ENCODE measurements around the gene PTGR1. TPM values are rescaled to one million over a fixed set of nuclear protein-coding genes. Genes with fewer than 3 reads are reported as not detected.

PTGR1 gene
- total and polyA plus RNA-seq, 7 experiments from 2014 or later = 0.21 to 0.92 (median 0.50) TPM; not detected in 3

GRCh38 chr9:111598733-111599091 lies 735 bp downstream of the PTGR1 start:
- Histone ChIP-seq H3K9me3 (ENCODE audit: control insufficient read depth in 2 of 3, low read length in 3 of 3) (no peaks in the 10 kb centered on the region), H3K4me1 (ENCODE audit: control insufficient read depth in 2 of 2, insufficient read depth in 2 of 2, low read length in 2 of 2) (peaks cover 12 to 15% of the 10 kb centered on the region in 2 donors), H3K27ac (ENCODE audit: low read depth, low read length) (no peak overlapping the region), H3K4me3 (ENCODE audit: low read length) (peak overlapping the region; percentile 33), H3K36me3 (ENCODE audit: control insufficient read depth in 2 of 3, insufficient read depth in 3 of 3, low read length in 3 of 3) (no peaks in the 10 kb centered on the region), H3K27me3 (ENCODE audit: control insufficient read depth in 2 of 2, insufficient read depth in 2 of 2, low read length in 2 of 2) (peaks cover 0 to 9% of the 10 kb centered on the region in 2 donors)
- intact Hi-C loops (cut with micrococcal nuclease) = loop anchor here (1.0 to 10.0 kb wide), 15 partner anchors 24 to 779 kb away; partner anchors contain the start of genes DNAJC25 (in 2 of the 2), ECPAS (in 2 of the 2) and ZNF483 (in 1 of the 2)
- H3K4me3 Mint-ChIP-seq = peak overlapping the region; percentile 77 to 94 (median 89)
- DNase-seq = peak in 4 of 9 donors; percentile 3 to 11 (median 5)
- peaks cover 17 to 42% (median 29%) of the 10 kb centered on the region in 5 donors for H3K27me3 Mint-ChIP-seq
- ATAC-seq = no peak
- H3K4me1 Mint-ChIP-seq = peaks cover 13 to 29% (median 24%) of the 10 kb centered on the region in 7 donors
- H3K27ac Mint-ChIP-seq = peak overlapping the region in 2 of 9 donors; percentile 28 to 84
- H3K36me3 Mint-ChIP-seq = peaks cover 0 to 3% (median 0%) of the 10 kb centered on the region in 5 donors
- POLR2A ChIA-PET = interaction anchor here (0.7 to 1.2 kb wide), 3 partner anchors 32 to 115 kb away, joined by 3 read pairs; partner anchors contain the start of genes DNAJC25 and ECPAS
- peaks cover 0 to 1% (median 0%) of the 10 kb centered on the region in 11 donors for H3K9me3 Mint-ChIP-seq
- CTCF ChIA-PET = interaction anchor here (0.6 to 2.9 kb wide), 10 partner anchors 23 to 476 kb away, joined by 3 to 16 read pairs (median 5); no protein-coding TSS in a partner anchor

DNA sequence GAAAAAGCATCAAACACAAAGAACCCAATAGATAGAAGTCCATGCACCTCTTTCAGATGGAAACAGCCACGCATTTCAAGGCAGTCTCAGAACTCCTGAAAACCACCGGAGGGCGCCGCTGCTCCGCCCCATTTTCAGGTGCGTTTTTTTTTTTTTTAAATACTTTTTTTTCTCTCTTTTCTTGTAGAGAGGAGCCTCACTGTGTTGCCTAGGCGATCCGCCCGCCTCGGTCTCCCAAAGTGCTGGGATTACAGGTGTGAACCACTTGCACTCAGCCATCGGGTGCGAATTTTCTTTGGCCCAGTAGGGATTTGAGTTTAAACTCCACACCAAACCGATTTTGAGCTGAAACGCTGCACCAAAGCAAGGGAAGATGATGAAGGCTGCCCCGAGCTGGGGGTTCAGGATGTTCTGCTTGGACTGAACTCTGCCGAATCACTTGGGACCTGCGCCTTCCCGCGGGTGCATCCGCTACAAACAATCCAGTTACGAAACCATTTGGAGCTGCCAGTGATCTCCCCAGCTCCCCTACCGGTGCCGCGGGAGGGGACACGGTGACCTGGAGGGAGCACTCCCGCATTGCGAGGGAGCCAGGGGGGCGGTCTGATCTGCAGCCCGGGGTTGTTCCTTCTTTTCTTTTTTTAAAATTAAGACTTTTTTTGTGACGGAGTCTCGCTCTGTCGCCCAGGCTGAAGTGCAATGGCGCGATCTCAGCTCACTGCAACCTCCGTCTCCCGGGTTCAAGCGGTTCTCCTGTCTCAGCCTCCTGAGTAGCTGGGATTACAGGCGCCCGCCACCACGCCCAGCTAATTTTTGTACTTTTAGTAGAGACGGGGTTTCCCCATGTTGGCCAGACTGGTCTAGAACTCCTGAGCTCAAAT lies 1.4 kb downstream of the PTGR1 start:
- CTCF ChIA-PET = interaction anchor here (0.6 to 2.9 kb wide), 13 partner anchors 23 to 631 kb away, joined by 3 to 16 read pairs (median 5); no protein-coding TSS in a partner anchor

DNA sequence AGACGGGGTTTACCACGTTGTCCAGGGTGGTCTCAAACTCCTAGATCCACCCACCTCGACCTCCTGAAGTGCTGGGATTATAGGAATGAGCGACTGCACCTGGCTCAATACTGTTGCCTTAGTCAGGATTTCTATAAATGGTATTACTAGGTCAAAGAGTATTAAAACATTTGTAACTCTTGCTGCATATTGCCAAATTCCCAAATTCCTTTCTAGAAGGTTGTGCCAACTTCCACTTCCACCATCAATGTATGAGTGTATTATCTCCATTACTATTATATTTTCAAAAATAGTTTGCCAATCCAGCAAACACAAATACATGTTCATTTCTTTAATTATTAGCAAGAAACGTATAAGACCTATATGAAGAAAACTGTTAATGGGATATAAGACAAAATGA lies 10.6 kb downstream of the PTGR1 start:
- H3K9me3 ChIP-seq (ENCODE audit: control insufficient read depth in 2 of 3, low read length in 3 of 3) = no peaks in the 10 kb centered on the region
- Mint-ChIP-seq H3K4me1 (no peaks in the 10 kb centered on the region), H3K4me3 (no peak overlapping the region), H3K27me3 (peaks cover 0 to 9% (median 0%) of the 10 kb centered on the region in 5 donors), H3K9me3 (peaks cover 0 to 3% (median 0%) of the 10 kb centered on the region in 11 donors), H3K27ac (no peak overlapping the region), H3K36me3 (no peaks in the 10 kb centered on the region)
- H3K4me1 ChIP-seq (ENCODE audit: control insufficient read depth in 2 of 2, insufficient read depth in 2 of 2, low read length in 2 of 2) = no peaks in the 10 kb centered on the region
- no peak overlapping the region for H3K4me3 ChIP-seq (ENCODE audit: low read length)
- ATAC-seq (no peak), DNase-seq (no peak)
- no peaks in the 10 kb centered on the region for H3K36me3 ChIP-seq (ENCODE audit: control insufficient read depth in 2 of 3, insufficient read depth in 3 of 3, low read length in 3 of 3)
- intact Hi-C loops (cut with micrococcal nuclease) = no loop called here
- H3K27ac ChIP-seq (ENCODE audit: low read depth, low read length) = no peak overlapping the region
- CTCF ChIA-PET = interaction anchor here (0.6 kb wide), 1 partner anchor 1784 kb away, joined by 3 read pairs; no protein-coding TSS in a partner anchor
- POLR2A ChIA-PET = no interaction called here
- no peaks in the 10 kb centered on the region for H3K27me3 ChIP-seq (ENCODE audit: control insufficient read depth in 2 of 2, insufficient read depth in 2 of 2, low read length in 2 of 2)

More for the DNA sequence above, 1.4 kb downstream of the PTGR1 start:
- Mint-ChIP-seq H3K4me1 (peaks cover 13 to 29% (median 24%) of the 10 kb centered on the region in 7 donors), H3K36me3 (peaks cover 0 to 3% (median 0%) of the 10 kb centered on the region in 5 donors), H3K27me3 (peaks cover 17 to 42% (median 29%) of the 10 kb centered on the region in 5 donors), H3K27ac (peak overlapping the region in 4 of 9 donors; percentile 2 to 62 (median 42)), H3K9me3 (peaks cover 0 to 1% (median 0%) of the 10 kb centered on the region in 11 donors), H3K4me3 (peak overlapping the region; percentile 77 to 94 (median 89))
- DNase-seq (peak; percentile 40 to 77 (median 65)), ATAC-seq (peak; percentile 82)
- peak overlapping the region; percentile 33 for H3K4me3 ChIP-seq (ENCODE audit: low read length)
- POLR2A ChIA-PET = interaction anchor here (0.7 to 1.2 kb wide), 3 partner anchors 33 to 114 kb away, joined by 3 read pairs; partner anchors contain the start of genes DNAJC25 and ECPAS
- no peak overlapping the region for H3K27ac ChIP-seq (ENCODE audit: low read depth, low read length)
- H3K4me1 ChIP-seq (ENCODE audit: control insufficient read depth in 2 of 2, insufficient read depth in 2 of 2, low read length in 2 of 2) = peaks cover 12 to 15% of the 10 kb centered on the region in 2 donors
- H3K27me3 ChIP-seq (ENCODE audit: control insufficient read depth in 2 of 2, insufficient read depth in 2 of 2, low read length in 2 of 2) = peaks cover 0 to 9% of the 10 kb centered on the region in 2 donors
- intact Hi-C loops (cut with micrococcal nuclease) = loop anchor here (1.0 to 10.0 kb wide), 15 partner anchors 24 to 779 kb away; partner anchors contain the start of genes DNAJC25 (in 2 of the 2), ECPAS (in 2 of the 2), GNG10 (in 1 of the 2) and ZNF483 (in 1 of the 2)
- no peaks in the 10 kb centered on the region for H3K9me3 ChIP-seq (ENCODE audit: control insufficient read depth in 2 of 3, low read length in 3 of 3)
- H3K36me3 ChIP-seq (ENCODE audit: control insufficient read depth in 2 of 3, insufficient read depth in 3 of 3, low read length in 3 of 3) = no peaks in the 10 kb centered on the region

DNA sequence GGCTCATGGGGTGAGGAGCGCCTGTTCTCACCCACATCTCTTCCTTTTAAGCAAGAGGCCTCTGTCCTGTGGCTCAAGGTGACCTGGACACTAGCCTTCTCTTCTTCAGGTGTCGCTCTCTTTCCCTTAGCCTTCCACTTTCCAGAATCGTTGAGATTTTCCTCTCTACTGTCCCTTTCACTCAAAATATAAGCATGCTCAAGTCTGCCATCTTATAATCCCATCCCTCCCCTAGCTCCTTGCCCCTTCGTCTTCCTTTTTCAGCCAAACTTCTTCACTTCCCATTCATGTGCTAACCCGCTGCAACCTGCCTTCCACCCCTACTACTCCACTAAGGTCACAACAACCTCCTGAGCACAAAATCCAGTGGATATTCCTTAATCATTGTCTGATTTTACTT lies 13.1 kb downstream of the PTGR1 start:
- no peaks in the 10 kb centered on the region for H3K36me3 Mint-ChIP-seq
- no peak overlapping the region for H3K4me3 Mint-ChIP-seq
- no peak overlapping the region for H3K27ac Mint-ChIP-seq
- ATAC-seq (no peak), DNase-seq (no peak)
- Histone ChIP-seq H3K27ac (ENCODE audit: low read depth, low read length) (no peak overlapping the region), H3K9me3 (ENCODE audit: control insufficient read depth in 2 of 3, low read length in 3 of 3) (no peaks in the 10 kb centered on the region), H3K36me3 (ENCODE audit: control insufficient read depth in 2 of 3, insufficient read depth in 3 of 3, low read length in 3 of 3) (no peaks in the 10 kb centered on the region), H3K4me1 (ENCODE audit: control insufficient read depth in 2 of 2, insufficient read depth in 2 of 2, low read length in 2 of 2) (no peaks in the 10 kb centered on the region), H3K4me3 (ENCODE audit: low read length) (no peak overlapping the region), H3K27me3 (ENCODE audit: control insufficient read depth in 2 of 2, insufficient read depth in 2 of 2, low read length in 2 of 2) (no peaks in the 10 kb centered on the region)
- peaks cover 0 to 9% (median 0%) of the 10 kb centered on the region in 5 donors for H3K27me3 Mint-ChIP-seq
- POLR2A ChIA-PET = no interaction called here
- intact Hi-C loops (cut with micrococcal nuclease) = no loop called here
- no peaks in the 10 kb centered on the region for H3K4me1 Mint-ChIP-seq
- CTCF ChIA-PET = interaction anchor here (0.6 kb wide), 1 partner anchor 104 kb away, joined by 3 read pairs; no protein-coding TSS in a partner anchor
- H3K9me3 Mint-ChIP-seq = peaks cover 0 to 3% (median 0%) of the 10 kb centered on the region in 11 donors

GRCh38 chr9:111582888-111583287 lies 16.6 kb downstream of the PTGR1 start:
- Mint-ChIP-seq H3K27ac (no peak overlapping the region), H3K4me1 (no peaks in the 10 kb centered on the region), H3K27me3 (peaks cover 0 to 9% (median 3%) of the 10 kb centered on the region in 5 donors), H3K9me3 (peaks cover 0 to 3% (median 0%) of the 10 kb centered on the region in 11 donors), H3K4me3 (no peak overlapping the region), H3K36me3 (no peaks in the 10 kb centered on the region)
- Histone ChIP-seq H3K4me1 (ENCODE audit: control insufficient read depth in 2 of 2, insufficient read depth in 2 of 2, low read length in 2 of 2) (no peaks in the 10 kb centered on the region), H3K4me3 (ENCODE audit: low read length) (no peak overlapping the region), H3K27ac (ENCODE audit: low read depth, low read length) (no peak overlapping the region), H3K9me3 (ENCODE audit: control insufficient read depth in 2 of 3, low read length in 3 of 3) (no peaks in the 10 kb centered on the region), H3K36me3 (ENCODE audit: control insufficient read depth in 2 of 3, insufficient read depth in 3 of 3, low read length in 3 of 3) (no peaks in the 10 kb centered on the region), H3K27me3 (ENCODE audit: control insufficient read depth in 2 of 2, insufficient read depth in 2 of 2, low read length in 2 of 2) (no peaks in the 10 kb centered on the region)
- intact Hi-C loops (cut with micrococcal nuclease) = no loop called here
- DNase-seq (no peak), ATAC-seq (no peak)
- ChIA-PET POLR2A (no interaction called here), CTCF (no interaction called here)

- Histone ChIP-seq H3K4me3 (ENCODE audit: low read length) (no peak overlapping the region), H3K9me3 (ENCODE audit: control insufficient read depth in 2 of 3, low read length in 3 of 3) (peaks cover 0 to 9% (median 0%) of the 10 kb centered on the region in 3 experiments), H3K27ac (ENCODE audit: low read depth, low read length) (no peak overlapping the region), H3K4me1 (ENCODE audit: control insufficient read depth in 2 of 2, insufficient read depth in 2 of 2, low read length in 2 of 2) (no peaks in the 10 kb centered on the region), H3K36me3 (ENCODE audit: control insufficient read depth in 2 of 3, insufficient read depth in 3 of 3, low read length in 3 of 3) (no peaks in the 10 kb centered on the region), H3K27me3 (ENCODE audit: control insufficient read depth in 2 of 2, insufficient read depth in 2 of 2, low read length in 2 of 2) (no peaks in the 10 kb centered on the region)
- Mint-ChIP-seq H3K9me3 (peaks cover 6 to 30% (median 21%) of the 10 kb centered on the region in 11 donors), H3K27ac (no peak overlapping the region), H3K36me3 (peaks cover 5 to 24% (median 16%) of the 10 kb centered on the region in 5 donors), H3K4me3 (no peak overlapping the region), H3K4me1 (no peaks in the 10 kb centered on the region), H3K27me3 (peaks cover 2 to 15% (median 7%) of the 10 kb centered on the region in 5 donors)
- intact Hi-C loops (cut with micrococcal nuclease) = no loop called here
- DNase-seq (no peak), ATAC-seq (no peak)
- ChIA-PET POLR2A (no interaction called here), CTCF (no interaction called here)
Observed at GRCh38 chr9:111572950-111573604, 26.4 kb downstream of the PTGR1 start.

Measured in naive thymus-derived CD4-positive, alpha-beta T cell (primary cell).